DMS79 treated with DMSO at 0.1 percent for 48 hours (cell line): ENCODE measurements around the gene GRIK4.

ENCODE experiments used
- DNase-seq: peaks from one replicate; lab custom pipeline; 2025; lab: John Stamatoyannopoulos, UW

Gene GRIK4

GRCh38 chr11:120950880-120951279 lies 439.3 kb downstream of the GRIK4 start:
- DNase-seq: no peak

GRCh38 chr11:120952461-120953434 lies 441.2 kb downstream of the GRIK4 start:
- peak; percentile 86 for DNase-seq

GRCh38 chr11:120954381-120954780 lies 442.8 kb downstream of the GRIK4 start:
- DNase-seq: no peak

- no peak for DNase-seq
Measured at GRCh38 chr11:120956710-120957495, 445.4 kb downstream of the GRIK4 start.

- no peak for DNase-seq
Measured at GRCh38 chr11:120958185-120958584, 446.6 kb downstream of the GRIK4 start.

GRCh38 chr11:120959189-120959588 lies 447.6 kb downstream of the GRIK4 start:
- DNase-seq: no peak

- DNase-seq: no peak
Measured at GRCh38 chr11:120964857-120965256, 453.3 kb downstream of the GRIK4 start.

GRCh38 chr11:120966840-120967239 lies 455.3 kb downstream of the GRIK4 start:
- no peak for DNase-seq

GRCh38 chr11:120969993-120970392 lies 458.4 kb downstream of the GRIK4 start:
- DNase-seq: no peak

GRCh38 chr11:120971825-120972224 lies 460.3 kb downstream of the GRIK4 start:
- DNase-seq: no peak

GRCh38 chr11:120972621-120973020 lies 461.1 kb downstream of the GRIK4 start:
- no peak for DNase-seq

- DNase-seq: no peak
Measured at GRCh38 chr11:120973501-120973900, 462.0 kb downstream of the GRIK4 start.

GRCh38 chr11:120974466-120974865 lies 462.9 kb downstream of the GRIK4 start:
- DNase-seq: no peak

- no peak for DNase-seq
Measured at GRCh38 chr11:120974965-120975364, 463.4 kb downstream of the GRIK4 start.

GRCh38 chr11:120977266-120978137 lies 466.0 kb downstream of the GRIK4 start:
- DNase-seq: no peak

- no peak for DNase-seq
Measured at GRCh38 chr11:120978701-120979100, 467.2 kb downstream of the GRIK4 start.

GRCh38 chr11:120985718-120986569 lies 474.4 kb downstream of the GRIK4 start:
- DNase-seq: peak; percentile 52

- no peak for DNase-seq
Measured at GRCh38 chr11:120988603-120989002, 477.1 kb downstream of the GRIK4 start.

- DNase-seq: no peak
Measured at GRCh38 chr11:120991830-120992686, 480.5 kb downstream of the GRIK4 start.
